Naive thymus-derived CD8-positive, alpha-beta T cell (primary cell): Measurements from ENCODE around the gene CUX1. TPM values are rescaled to one million over a fixed set of nuclear protein-coding genes. Genes with fewer than 3 reads are reported as not detected.
"Not testable (repeated sequence)": the region's sequence is repeated elsewhere in the genome, so short reads cannot be mapped to it uniquely, and the experiment has no call there.

Source experiments
- ATAC-seq, 2 donors: fragments of 150-1000 bp; cut with Tn5 transposase in 1 of 2; sonication (Bioruptor Pico), chemical (Tn5 transposase) in 1 of 2; 1 replicate in 1 of 2; 2 replicates in 1 of 2; pipeline ENCODE4 v1.10.0; 2021; ENCODE audit warnings: mild to moderate bottlenecking in 2 of 2, moderate library complexity in 2 of 2
- POLR2A ChIA-PET: fragments of 350-600 bp; sonication (Branson Sonifier 250); formaldehyde crosslinking; loops from one replicate; lab custom pipeline; 2021; ENCODE audit warnings: antibody characterized with exemption; lab: Charles Lee
- DNase-seq, 10 donors: peaks; one replicate each; pipeline versions ENCODE4 v3.0.0 to v3.0.0-alpha.2; 2020 to 2022
- H3K27ac Mint-ChIP-seq, 10 donors: one replicate each; pipeline ENCODE4 v1.8.0; 2020 to 2022; ENCODE audit warnings: mild to moderate bottlenecking in 10 of 10, mixed read lengths in 10 of 10, moderate library complexity in 4 of 10, inconsistent platforms in 1 of 10
- H3K27me3 Mint-ChIP-seq, 5 donors: one replicate each; pipeline ENCODE4 v1.8.0; 2021 to 2022; ENCODE audit warnings: mixed read lengths in 5 of 5
- H3K36me3 Mint-ChIP-seq, 3 donors: one replicate each; pipeline ENCODE4 v1.8.0; 2020 to 2022; ENCODE audit warnings: mixed read lengths in 3 of 3, mild to moderate bottlenecking in 2 of 3, inconsistent platforms in 1 of 3
- H3K4me1 Mint-ChIP-seq, 4 donors: one replicate each; pipeline ENCODE4 v1.8.0; 2021 to 2022; ENCODE audit warnings: mixed read lengths in 4 of 4
- H3K4me3 Mint-ChIP-seq, 10 donors: one replicate each; pipeline ENCODE4 v1.8.0; 2020 to 2022; ENCODE audit warnings: mild to moderate bottlenecking in 10 of 10, mixed read lengths in 10 of 10, moderate library complexity in 6 of 10, inconsistent platforms in 1 of 10
- H3K9me3 Mint-ChIP-seq, 9 donors: one replicate each; pipeline ENCODE4 v1.8.0; 2020 to 2022; ENCODE audit warnings: mixed read lengths in 9 of 9, mild to moderate bottlenecking in 3 of 9, inconsistent platforms in 1 of 9, moderate library complexity in 1 of 9
- polyA plus RNA-seq, 3 donors: library from polyadenylated mRNA; unstranded; fragments of 300-500 nt; fragmentation: Illumina TruSeq; gene quantifications; one replicate each; pipeline ENCODE4 v1.2.3, GENCODE V29; 2021
- total RNA-seq, 8 experiments: library from RNA in 2 of 8; stranded (reverse) in 2 of 8; gene quantifications; one replicate each; pipeline ENCODE4 v1.2.3 and lab custom pipeline; 2021 to 2026

Gene CUX1
- total and polyA plus RNA-seq, 5 experiments from 2014 or later = 10.3 to 66.2 (median 24.1) TPM

DNA sequence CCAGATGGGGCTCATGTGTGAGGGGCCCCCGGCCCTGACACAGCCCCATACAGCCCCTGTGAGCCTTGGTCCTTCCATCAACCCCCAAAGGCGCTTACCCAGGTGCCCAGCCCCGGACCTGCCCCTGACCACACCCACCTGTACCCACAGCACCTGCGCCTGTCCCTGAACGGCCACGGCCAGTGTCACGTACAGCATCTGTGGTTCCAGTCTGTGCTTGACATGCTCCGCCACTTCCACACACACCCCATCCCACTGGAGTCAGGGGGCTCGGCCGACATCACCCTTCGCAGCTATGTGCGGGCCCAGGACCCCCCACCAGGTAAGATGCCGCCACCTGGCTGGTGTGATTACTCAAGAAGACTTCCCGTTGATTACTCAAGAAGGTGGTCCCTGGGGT, 502.8 kb downstream of the CUX1 start:
- Mint-ChIP-seq H3K9me3 (no peaks in the 10 kb centered on the region), H3K27ac (no peak overlapping the region), H3K27me3 (peaks cover 0 to 25% (median 6%) of the 10 kb centered on the region in 5 donors), H3K4me3 (no peak overlapping the region), H3K36me3 (no peaks in the 10 kb centered on the region), H3K4me1 (no peaks in the 10 kb centered on the region)
- ATAC-seq = no peak
- POLR2A ChIA-PET = no interaction called here
- DNase-seq = no peak

GRCh38 chr7:102320601-102321350, 503.4 kb downstream of the CUX1 start:
- POLR2A ChIA-PET = no interaction called here
- ATAC-seq = no peak
- H3K9me3 Mint-ChIP-seq = no peaks in the 10 kb centered on the region
- H3K27ac Mint-ChIP-seq = no peak overlapping the region
- peaks cover 0 to 25% (median 6%) of the 10 kb centered on the region in 5 donors for H3K27me3 Mint-ChIP-seq
- DNase-seq = no peak
- no peaks in the 10 kb centered on the region for H3K36me3 Mint-ChIP-seq
- no peak overlapping the region for H3K4me3 Mint-ChIP-seq
- H3K4me1 Mint-ChIP-seq = no peaks in the 10 kb centered on the region

DNA sequence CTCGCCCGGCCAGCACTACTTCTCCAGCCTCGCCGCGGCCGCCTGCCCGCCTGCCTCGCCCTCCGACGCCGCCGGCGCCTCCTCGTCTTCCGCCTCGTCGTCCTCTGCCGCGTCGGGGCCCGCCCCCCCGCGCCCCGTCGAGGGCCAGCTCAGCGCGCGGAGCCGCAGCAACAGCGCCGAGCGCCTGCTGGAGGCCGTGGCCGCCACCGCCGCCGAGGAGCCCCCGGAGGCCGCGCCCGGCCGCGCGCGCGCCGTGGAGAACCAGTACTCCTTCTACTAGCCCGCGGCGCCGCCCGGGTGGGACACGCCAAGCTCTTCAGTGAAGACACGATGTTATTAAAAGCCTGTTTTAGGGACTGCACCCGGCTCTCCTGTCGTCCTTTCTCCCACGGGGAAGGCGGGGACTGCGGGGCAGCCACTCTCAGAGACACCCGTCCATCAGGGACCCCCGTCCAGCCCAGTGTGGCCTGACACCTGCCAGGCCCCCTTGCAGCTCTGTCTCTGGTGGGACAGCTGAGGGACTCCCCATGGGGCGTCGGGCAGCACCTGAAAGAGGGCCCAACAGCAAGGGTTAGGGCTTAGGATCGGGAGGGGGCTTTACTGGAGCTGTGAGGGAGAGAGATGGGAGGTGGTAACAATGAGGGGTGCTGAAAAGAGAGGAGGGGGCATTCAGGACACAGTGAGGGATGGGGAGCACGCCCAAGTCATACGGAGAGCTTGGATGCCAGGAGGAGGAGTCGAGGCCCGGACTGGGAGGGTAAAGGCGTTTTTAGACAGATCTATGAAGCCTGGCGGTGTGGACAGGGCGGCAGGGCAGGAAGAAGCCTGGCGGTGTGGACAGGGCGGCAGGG, 504.1 kb downstream of the CUX1 start:
- POLR2A ChIA-PET = no interaction called here
- H3K36me3 Mint-ChIP-seq = no peaks in the 10 kb centered on the region
- H3K27me3 Mint-ChIP-seq = peaks cover 0 to 25% (median 6%) of the 10 kb centered on the region in 5 donors
- ATAC-seq (peak; percentile 50 to 53), DNase-seq (no peak)
- H3K27ac Mint-ChIP-seq = peak overlapping the region in 1 of 10 donors; percentile 54
- no peak overlapping the region for H3K4me3 Mint-ChIP-seq
- no peaks in the 10 kb centered on the region for H3K9me3 Mint-ChIP-seq
- H3K4me1 Mint-ChIP-seq = no peaks in the 10 kb centered on the region

- Mint-ChIP-seq H3K36me3 (no peaks in the 10 kb centered on the region), H3K9me3 (no peaks in the 10 kb centered on the region), H3K27ac (no peak overlapping the region), H3K4me3 (no peak overlapping the region), H3K4me1 (no peaks in the 10 kb centered on the region), H3K27me3 (peaks cover 0 to 25% (median 6%) of the 10 kb centered on the region in 5 donors)
- POLR2A ChIA-PET = no interaction called here
- DNase-seq = no peak
- no peak for ATAC-seq
Measured at GRCh38 chr7:102322202-102322715, 504.8 kb downstream of the CUX1 start.

- POLR2A ChIA-PET = no interaction called here
- DNase-seq = no peak
- peaks cover 0 to 25% (median 11%) of the 10 kb centered on the region in 5 donors for H3K27me3 Mint-ChIP-seq
- ATAC-seq = no peak
- no peaks in the 10 kb centered on the region for H3K4me1 Mint-ChIP-seq
- no peak overlapping the region for H3K4me3 Mint-ChIP-seq
- no peaks in the 10 kb centered on the region for H3K9me3 Mint-ChIP-seq
- no peaks in the 10 kb centered on the region for H3K36me3 Mint-ChIP-seq
- H3K27ac Mint-ChIP-seq = peak overlapping the region in 1 of 10 donors; percentile 13
Measured at GRCh38 chr7:102323914-102324195, 506.4 kb downstream of the CUX1 start.

DNA sequence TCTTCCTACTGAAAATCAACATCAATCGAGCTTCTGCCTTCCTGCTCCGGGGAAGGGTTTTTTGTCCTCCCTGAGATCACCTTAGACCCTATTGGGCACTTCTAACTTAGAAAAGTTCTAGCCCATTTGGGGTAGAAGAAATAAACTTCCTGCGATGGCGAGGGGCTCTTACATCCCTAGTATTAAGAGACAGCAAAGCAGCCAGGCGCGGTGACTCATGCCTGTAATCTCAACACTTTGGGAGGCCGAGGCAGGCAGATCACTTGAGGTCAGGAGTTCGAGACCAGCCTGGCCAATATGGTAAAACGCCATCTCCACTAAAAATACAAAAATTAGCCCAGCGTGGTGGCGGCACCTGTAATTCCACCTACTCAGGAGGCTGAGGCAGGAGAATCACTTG, 507.7 kb downstream of the CUX1 start:
- H3K9me3 Mint-ChIP-seq, H3K27ac Mint-ChIP-seq, H3K4me1 Mint-ChIP-seq, DNase-seq, POLR2A ChIA-PET, ATAC-seq, H3K36me3 Mint-ChIP-seq, H3K4me3 Mint-ChIP-seq: not testable (repeated sequence)
- H3K27me3 Mint-ChIP-seq = peaks cover 0 to 25% (median 11%) of the 10 kb centered on the region in 5 donors

DNA sequence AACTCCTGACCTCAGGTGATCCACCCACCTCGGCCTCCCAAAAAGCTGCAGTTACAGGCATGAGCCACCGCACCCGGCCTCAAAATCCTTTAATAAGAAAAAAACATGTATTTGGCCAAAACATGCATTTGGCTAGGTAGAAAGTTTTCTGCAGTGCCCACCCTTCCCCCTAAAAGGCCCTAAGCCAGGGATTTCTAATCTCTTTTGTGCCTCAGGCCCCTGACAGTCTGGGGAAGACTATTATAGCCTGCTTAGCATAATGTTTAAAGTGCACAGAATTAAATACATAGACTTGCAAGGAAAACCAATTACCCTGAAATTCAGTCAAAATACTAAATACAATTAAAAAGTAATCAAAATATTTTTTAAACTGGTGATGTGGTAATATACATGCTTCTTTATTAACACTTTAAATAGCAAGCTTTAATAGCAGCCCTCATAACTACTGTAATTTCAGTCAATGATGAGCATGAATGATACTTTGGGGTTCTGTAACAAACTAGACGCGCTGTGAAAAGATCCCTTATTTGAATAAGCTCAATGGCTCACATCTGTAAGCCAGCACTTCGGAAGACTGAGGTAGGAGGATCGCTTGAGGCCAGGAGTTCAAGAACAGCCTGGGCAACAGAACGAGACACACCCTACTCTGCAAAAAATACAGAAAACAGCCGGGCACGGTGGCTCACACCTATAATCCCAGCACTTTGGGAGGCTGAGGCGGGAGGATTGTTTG, 508.9 kb downstream of the CUX1 start:
- POLR2A ChIA-PET = no interaction called here
- Mint-ChIP-seq H3K27me3 (peaks cover 0 to 25% (median 11%) of the 10 kb centered on the region in 5 donors), H3K4me1 (peaks cover 0 to 4% (median 0%) of the 10 kb centered on the region in 4 donors), H3K4me3 (no peak overlapping the region), H3K36me3 (no peaks in the 10 kb centered on the region), H3K9me3 (no peaks in the 10 kb centered on the region), H3K27ac (no peak overlapping the region)
- ATAC-seq (no peak), DNase-seq (no peak)

GRCh38 chr7:102327183-102327582, 509.8 kb downstream of the CUX1 start:
- not testable (repeated sequence) for DNase-seq, H3K27ac Mint-ChIP-seq

GRCh38 chr7:102328863-102329262, 511.4 kb downstream of the CUX1 start:
- POLR2A ChIA-PET, H3K27me3 Mint-ChIP-seq, DNase-seq, H3K4me1 Mint-ChIP-seq, H3K9me3 Mint-ChIP-seq, H3K36me3 Mint-ChIP-seq, ATAC-seq, H3K4me3 Mint-ChIP-seq: not testable (repeated sequence)
- H3K27ac Mint-ChIP-seq = peak overlapping the region in 1 of 10 donors; percentile 49

More at GRCh38 chr7:102327183-102327582, 509.8 kb downstream of the CUX1 start:
- ATAC-seq, POLR2A ChIA-PET, H3K4me1 Mint-ChIP-seq, H3K36me3 Mint-ChIP-seq, H3K9me3 Mint-ChIP-seq, H3K4me3 Mint-ChIP-seq: not testable (repeated sequence)
- peaks cover 0 to 18% (median 11%) of the 10 kb centered on the region in 5 donors for H3K27me3 Mint-ChIP-seq

GRCh38 chr7:102329366-102329765, 511.9 kb downstream of the CUX1 start:
- DNase-seq, POLR2A ChIA-PET, H3K4me3 Mint-ChIP-seq, H3K9me3 Mint-ChIP-seq, H3K27me3 Mint-ChIP-seq, ATAC-seq, H3K36me3 Mint-ChIP-seq, H3K4me1 Mint-ChIP-seq: not testable (repeated sequence)
- H3K27ac Mint-ChIP-seq = peak overlapping the region in 2 of 10 donors; percentile 9 to 17

DNA sequence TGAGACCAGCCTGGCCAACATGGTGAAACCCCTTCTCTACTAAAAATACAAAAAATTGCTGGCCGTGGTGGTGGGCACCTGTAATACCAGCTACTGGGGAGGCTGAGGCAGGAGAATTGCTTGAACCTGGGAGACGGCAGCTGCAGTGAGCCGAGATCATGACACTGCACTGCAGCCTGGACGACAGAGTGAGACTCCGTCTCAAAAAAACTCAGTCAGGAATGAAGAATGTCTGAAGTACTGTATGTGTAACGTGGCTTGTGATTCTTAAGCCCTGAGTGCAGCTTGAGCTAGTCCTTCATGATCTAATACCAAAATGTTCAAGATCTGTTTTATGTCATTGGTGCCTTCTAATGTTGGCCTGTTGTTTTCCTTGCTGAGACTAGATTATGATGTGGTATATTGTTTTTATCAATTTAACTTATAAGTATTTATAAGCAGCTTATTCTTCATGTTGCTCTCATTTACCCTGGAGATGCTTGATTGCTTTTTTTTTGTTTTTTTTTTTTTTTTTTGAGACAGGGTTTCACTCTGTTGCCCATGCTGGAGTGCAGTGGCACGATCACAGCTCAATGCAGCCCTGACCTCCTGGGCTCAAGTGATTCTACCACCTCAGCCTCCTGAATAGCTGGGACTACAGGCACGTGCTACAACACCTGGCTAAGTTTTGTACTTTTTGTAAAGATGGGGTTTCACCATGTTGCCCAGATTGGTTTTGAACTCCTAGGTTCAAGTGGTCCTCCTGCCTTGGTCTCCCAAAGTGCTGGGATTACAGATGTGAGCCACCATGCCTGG, 513.4 kb downstream of the CUX1 start:
- H3K27ac Mint-ChIP-seq, POLR2A ChIA-PET, DNase-seq, H3K4me3 Mint-ChIP-seq, H3K9me3 Mint-ChIP-seq, ATAC-seq, H3K36me3 Mint-ChIP-seq, H3K4me1 Mint-ChIP-seq, H3K27me3 Mint-ChIP-seq: not testable (repeated sequence)
